ENCODE measurements around the gene P2RX6.

The P2RX6 gene

GRCh38 chr22:20972933-20973577, 41.9 kb upstream of the P2RX6 start:
- TF ChIP-seq CTCF (IDR thresholded peaks at IDR 0.05; ENCODE audit: low read depth, low read length), result no peak
- H3K4me3 ChIP-seq (ENCODE audit: low read depth, low read length), result no peak overlapping the region

GRCh38 chr22:20973634-20974286, 41.2 kb upstream of the P2RX6 start:
- TF ChIP-seq CTCF (IDR thresholded peaks at IDR 0.05; ENCODE audit: low read depth, low read length), result no peak
- no peak overlapping the region for H3K4me3 ChIP-seq (ENCODE audit: low read depth, low read length)

- TF ChIP-seq CTCF (IDR thresholded peaks at IDR 0.05; ENCODE audit: low read depth, low read length), result no peak
- H3K4me3 ChIP-seq (ENCODE audit: low read depth, low read length), result no peak overlapping the region
Measured at GRCh38 chr22:20974336-20974955, 40.5 kb upstream of the P2RX6 start.

- no peak overlapping the region for H3K4me3 ChIP-seq (ENCODE audit: low read depth, low read length)
- no peak for TF ChIP-seq CTCF (IDR thresholded peaks at IDR 0.05; ENCODE audit: low read depth, low read length)
Measured at GRCh38 chr22:20975541-20976290, 39.2 kb upstream of the P2RX6 start.

GRCh38 chr22:20976291-20976877, 38.6 kb upstream of the P2RX6 start:
- no peak for TF ChIP-seq CTCF (IDR thresholded peaks at IDR 0.05; ENCODE audit: low read depth, low read length)

GRCh38 chr22:20977019-20977418, 37.9 kb upstream of the P2RX6 start:
- H3K4me3 ChIP-seq (ENCODE audit: low read depth, low read length), result no peak overlapping the region
- no peak for TF ChIP-seq CTCF (IDR thresholded peaks at IDR 0.05; ENCODE audit: low read depth, low read length)

More at GRCh38 chr22:20976291-20976877, 38.6 kb upstream of the P2RX6 start:
- no peak overlapping the region for H3K4me3 ChIP-seq (ENCODE audit: low read depth, low read length)

Measured in WI38 (cell line).